NCI-H2107 treated with DMSO at 0.1 percent for 48 hours (cell line): Measurements from ENCODE around the gene CDH23.
A peak's percentile ranks its signal among the peaks of the same experiment; 100 is the strongest.
"Not testable (repeated sequence)": the region's sequence is repeated elsewhere in the genome, so short reads cannot be mapped to it uniquely, and the experiment has no call there.

Source experiments
- DNase-seq: peaks from one replicate; lab custom pipeline; 2025; ENCODE audit not compliant: unreplicated experiment; lab: John Stamatoyannopoulos, UW

CDH23 gene

GRCh38 chr10:71597821-71598498 lies 201.2 kb downstream of the CDH23 start:
- DNase-seq, result no peak

DNA sequence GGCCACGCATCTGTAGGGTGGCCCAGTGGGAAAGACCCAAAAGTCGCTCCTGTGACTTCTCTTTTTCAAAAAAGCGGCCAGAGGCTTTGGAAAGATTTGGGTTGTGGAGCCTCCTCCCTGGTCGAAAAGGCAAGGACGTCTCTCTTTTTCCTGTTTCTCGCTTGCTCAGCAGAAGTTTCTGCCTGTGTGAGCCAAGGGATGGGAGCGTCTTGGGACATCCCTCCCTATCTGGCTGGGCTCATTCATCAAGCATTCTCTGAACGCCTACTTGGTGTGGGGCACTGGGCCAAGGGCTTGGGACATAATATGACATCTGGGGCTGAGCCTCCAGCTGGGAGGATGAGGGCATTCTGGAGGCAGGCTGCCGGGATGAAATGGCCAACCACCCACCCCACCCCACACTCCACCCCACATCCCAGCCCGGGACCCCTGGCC lies 201.9 kb downstream of the CDH23 start:
- no peak for DNase-seq

DNA sequence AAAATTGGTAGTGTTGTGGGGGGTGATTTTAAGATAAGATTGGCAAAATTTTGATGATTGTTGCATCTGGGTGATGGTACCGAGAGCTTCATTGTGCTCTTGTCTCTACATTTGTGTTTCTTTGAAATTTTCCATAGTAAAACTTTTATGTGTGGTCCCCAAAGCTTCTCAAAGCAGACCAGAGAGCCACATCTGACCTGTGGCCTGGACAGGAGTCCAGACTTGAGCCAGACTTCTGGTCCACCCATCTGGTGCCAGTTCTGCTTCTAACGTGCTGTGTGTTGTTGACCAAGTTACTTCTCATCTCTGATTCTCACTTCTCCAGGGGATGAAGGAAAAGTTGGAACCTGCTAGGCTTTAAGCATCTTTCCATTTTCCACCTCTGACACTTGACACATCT lies 202.8 kb downstream of the CDH23 start:
- DNase-seq, result no peak

- not testable (repeated sequence) for DNase-seq
These were observed 203.5 kb downstream of the CDH23 start for GRCh38 chr10:71600242-71600641.

DNA sequence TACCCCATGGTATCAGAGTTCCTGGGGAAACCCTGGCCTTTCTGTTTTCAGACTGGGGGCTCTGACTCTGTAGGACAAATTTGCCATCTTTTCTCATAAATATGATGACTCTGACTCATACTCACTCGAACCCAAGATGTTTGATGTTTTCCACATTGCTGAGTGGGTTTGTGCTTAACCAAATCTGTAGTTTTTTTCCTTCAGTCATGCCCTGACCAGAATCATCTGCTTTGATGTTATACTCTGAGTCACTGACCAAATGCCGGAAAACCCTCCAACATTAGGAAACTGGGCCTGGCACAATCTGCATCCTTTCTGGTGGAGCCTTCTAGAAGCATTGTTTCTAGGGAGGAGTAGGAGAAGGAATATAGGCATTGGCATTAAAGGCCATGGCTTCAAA lies 204.1 kb downstream of the CDH23 start:
- DNase-seq, result no peak

DNA sequence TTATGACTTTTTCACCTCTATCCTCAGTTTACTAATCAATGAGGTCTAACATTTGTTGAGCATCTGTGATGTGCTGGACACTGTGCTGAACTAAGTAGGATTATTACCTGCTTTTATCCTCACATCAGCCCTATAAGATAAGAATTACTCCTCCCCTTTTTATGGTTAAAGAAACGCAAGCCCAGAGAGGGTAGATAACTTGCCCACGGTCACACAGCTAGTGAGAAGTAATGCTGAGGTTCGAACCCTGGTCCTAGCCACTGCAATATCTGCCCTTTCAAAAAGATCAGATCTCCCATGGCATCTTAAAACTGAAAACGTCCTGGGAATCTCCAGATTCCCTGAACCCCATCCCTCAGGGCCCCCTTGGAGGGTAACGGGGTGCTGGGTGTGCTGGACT lies 204.6 kb downstream of the CDH23 start:
- no peak for DNase-seq

- DNase-seq, result no peak
These were observed 206.4 kb downstream of the CDH23 start for GRCh38 chr10:71603150-71603549.

GRCh38 chr10:71603754-71604153 lies 207.0 kb downstream of the CDH23 start:
- no peak for DNase-seq

DNA sequence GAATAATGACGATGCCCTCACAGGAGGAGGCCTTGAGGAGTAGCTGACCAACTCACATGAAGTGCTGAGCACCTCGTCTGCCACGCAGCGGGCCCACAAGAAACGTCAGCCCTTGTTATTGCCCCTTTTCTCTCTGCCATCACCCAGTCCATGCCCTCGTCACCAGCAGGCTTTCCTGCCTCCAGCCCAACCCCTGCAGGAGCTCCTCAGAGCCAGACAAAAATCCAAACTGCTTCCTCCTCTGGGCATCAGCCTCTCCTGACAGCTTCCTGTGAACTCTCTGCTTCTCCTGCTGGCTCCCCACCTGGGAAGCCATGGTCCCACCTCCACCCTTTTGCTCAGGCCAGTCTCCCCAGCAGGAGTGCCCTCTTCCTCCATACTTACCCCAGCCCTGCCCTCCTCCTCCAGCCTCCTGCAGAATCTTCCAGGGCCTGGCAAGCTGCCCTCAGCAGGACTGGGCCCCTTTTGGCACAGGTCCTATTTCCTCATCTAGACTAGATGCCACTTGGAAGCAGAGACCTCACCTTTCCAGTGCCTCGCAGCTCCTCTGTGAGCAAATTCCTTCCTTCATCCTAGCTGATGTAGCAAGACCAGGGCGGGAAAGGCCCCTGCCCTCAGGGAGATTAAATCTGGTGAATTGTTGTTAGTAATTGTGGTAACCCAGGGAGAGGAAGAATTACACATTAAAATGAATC lies 207.8 kb downstream of the CDH23 start:
- no peak for DNase-seq

GRCh38 chr10:71605263-71605962 lies 208.7 kb downstream of the CDH23 start:
- no peak for DNase-seq

DNA sequence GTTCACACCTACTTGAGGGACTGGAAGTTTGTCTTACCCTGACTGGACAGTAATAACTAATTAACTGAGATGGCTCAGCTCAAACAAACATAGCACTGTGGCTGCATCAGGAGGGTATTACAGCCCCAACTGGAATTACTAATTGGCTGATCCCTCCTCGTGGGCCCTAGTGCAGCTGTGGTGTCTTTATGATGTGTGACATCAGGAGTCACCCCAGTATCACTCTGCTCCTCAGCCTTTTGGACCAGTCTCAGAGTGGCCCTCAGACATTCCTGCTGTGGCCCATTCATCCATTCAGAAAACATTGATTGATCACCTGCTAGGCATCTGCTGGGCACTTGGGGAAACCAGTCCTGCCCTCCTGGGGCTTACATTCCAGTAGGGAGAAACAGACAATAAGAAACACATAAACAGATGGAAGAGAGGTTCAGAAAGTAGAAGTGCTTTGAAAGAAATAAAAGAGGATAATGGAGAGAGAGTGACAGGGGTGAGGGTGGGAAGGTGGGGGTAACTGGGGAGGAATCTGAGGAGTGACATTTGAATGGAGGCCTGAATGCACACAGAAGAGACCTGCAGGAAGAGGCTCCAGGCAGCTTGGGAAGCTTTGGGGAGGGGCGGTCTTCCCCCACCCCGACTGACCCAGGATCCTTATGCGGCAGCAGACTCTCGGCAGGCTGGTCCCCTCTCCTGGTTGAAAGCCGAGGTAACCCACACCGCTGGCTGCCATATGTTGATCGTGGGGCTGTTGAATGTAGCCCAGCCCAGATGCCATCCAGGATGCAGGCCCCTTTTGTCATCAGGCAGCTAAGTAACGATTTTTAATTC lies 209.7 kb downstream of the CDH23 start:
- no peak for DNase-seq

GRCh38 chr10:71607082-71607443 lies 210.3 kb downstream of the CDH23 start:
- no peak for DNase-seq

GRCh38 chr10:71608819-71609768 lies 212.4 kb downstream of the CDH23 start:
- peak; percentile 14 for DNase-seq

GRCh38 chr10:71610651-71611050 lies 213.9 kb downstream of the CDH23 start:
- DNase-seq, result no peak

DNA sequence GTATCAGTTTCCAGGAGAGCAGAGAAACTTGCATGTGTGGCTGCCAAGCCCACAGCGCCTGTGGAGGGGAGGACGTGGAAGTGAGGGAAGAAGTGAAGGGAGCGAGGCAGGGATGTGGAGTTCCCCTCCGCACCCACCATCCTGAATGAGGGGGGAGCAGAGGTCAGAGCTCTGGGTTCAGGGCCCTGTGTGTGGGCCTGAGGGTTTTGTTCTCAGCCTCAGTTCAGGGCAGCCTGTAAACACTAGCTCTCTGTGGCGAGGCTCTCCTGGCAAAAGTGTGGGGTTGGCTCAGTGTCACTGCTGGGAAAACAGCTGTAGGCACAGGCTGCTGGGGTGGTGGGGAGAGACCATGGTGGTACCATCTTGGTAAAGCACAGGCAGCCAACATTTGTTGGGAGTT lies 214.4 kb downstream of the CDH23 start:
- no peak for DNase-seq

- no peak for DNase-seq
These were observed 215.1 kb downstream of the CDH23 start for GRCh38 chr10:71611709-71612422.

DNA sequence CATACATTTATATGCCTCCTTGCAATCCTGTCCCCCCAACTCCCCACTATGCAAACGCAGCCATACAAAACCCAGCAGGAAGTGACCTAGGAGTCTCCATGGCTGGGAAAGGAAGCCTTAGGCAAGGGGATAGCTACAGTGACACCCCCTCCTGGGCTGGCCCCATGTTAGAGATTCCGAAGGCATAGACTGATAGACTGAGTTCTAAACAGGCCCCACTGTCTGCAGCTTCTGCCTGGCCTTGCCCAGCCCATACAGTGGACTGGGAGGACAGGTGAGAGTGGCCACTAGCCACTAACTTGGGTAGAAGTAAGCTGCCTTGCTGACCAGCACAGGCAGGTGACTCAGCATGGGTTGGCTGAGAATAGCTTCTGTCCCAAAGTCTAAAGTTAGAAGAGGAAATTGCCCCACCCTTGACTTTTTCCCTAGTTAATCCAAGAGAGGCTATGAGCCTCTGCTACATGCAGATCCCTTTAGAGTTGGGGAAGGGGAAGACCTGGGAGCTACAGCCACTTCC lies 216.6 kb downstream of the CDH23 start:
- DNase-seq, result no peak

DNA sequence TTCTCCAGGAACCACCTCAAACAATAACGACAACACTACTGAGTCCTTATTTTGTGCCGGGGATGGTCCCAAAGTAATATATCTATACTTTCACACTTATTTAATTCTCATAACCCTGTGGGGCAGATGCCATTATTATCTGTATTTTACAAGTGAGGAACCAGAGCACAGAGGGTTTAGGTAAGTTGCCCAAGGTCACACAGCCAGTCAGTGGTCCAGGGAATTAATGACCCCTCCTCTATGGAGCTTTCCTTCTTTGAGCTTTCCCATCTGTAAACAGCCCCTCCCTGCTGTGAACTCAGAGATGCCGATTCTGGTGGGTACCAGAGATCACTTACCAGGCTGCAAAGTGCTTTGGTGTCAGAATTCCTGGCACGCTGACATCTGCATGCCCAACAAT lies 217.2 kb downstream of the CDH23 start:
- DNase-seq, result no peak

DNA sequence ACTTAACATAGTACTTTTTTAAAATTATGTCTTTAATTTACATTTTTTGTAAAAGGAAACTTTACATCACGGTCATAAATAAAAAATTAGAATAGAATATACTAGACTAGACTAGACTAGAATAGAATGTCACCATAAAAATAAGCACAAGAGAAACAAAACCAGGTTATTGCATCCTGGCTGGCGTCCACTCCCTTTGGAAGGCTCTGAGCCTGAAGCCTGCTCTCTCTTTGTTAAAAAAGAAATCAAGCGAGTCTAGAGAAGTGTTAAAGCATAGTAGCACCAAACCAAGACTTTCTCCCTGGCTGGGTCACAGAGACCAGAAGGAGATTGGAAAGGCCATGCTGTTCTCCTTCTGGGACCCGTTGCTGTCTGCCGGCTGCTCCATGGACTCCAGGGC lies 218.2 kb downstream of the CDH23 start:
- no peak for DNase-seq
